ENCODE measurements around the gene CALN1.
A peak's percentile ranks its signal among the peaks of the same experiment; 100 is the strongest.

Gene CALN1

GRCh38 chr7:71761336-71761735 lies 650.8 kb downstream of the CALN1 start:
- DNase-seq = peak in 1 of 3 donors; percentile 34
- Histone ChIP-seq H3K27me3 (replicated peaks in 2 of 5; ENCODE audit: control insufficient read depth in 4 of 5, insufficient read depth in 5 of 5, low read length in 4 of 5) (no peaks in the 10 kb centered on the region), H3K9me3 (ENCODE audit: control extremely low read depth in 1 of 5, control insufficient read depth in 4 of 5, insufficient read depth in 2 of 5, low read depth in 1 of 5, low read length in 4 of 5) (peaks cover 4 to 46% (median 8%) of the 10 kb centered on the region in 5 experiments), H3K36me3 (ENCODE audit: control insufficient read depth in 4 of 4, insufficient read depth in 4 of 4, low read length in 3 of 4) (no peaks in the 10 kb centered on the region), H3K4me1 (ENCODE audit: control extremely low read depth in 1 of 4, control insufficient read depth in 4 of 4, insufficient read depth in 4 of 4, low read length in 3 of 4) (no peaks in the 10 kb centered on the region), H3K27ac (ENCODE audit: insufficient read depth in 1 of 2, low read depth in 1 of 2, low read length in 2 of 2, poor library complexity in 1 of 2, severe bottlenecking in 2 of 2) (no peak overlapping the region), H3K4me3 (ENCODE audit: control insufficient read depth in 1 of 7, extremely low read depth in 1 of 7, insufficient read depth in 4 of 7, low read depth in 2 of 7, low read length in 6 of 7) (no peak overlapping the region)
- POLR2A ChIA-PET = no interaction called here
- CTCF ChIA-PET = interaction anchor here (1.1 kb wide), 1 partner anchor 9 kb away, joined by 4 read pairs; no protein-coding TSS in a partner anchor

GRCh38 chr7:71754828-71755227 lies 657.3 kb downstream of the CALN1 start:
- no peak overlapping the region for H3K27ac ChIP-seq (ENCODE audit: insufficient read depth in 1 of 2, low read depth in 1 of 2, low read length in 2 of 2, poor library complexity in 1 of 2, severe bottlenecking in 2 of 2)
- H3K4me3 ChIP-seq (ENCODE audit: control insufficient read depth in 1 of 7, extremely low read depth in 1 of 7, insufficient read depth in 4 of 7, low read depth in 2 of 7, low read length in 6 of 7) = no peak overlapping the region
- POLR2A ChIA-PET = no interaction called here
- H3K9me3 ChIP-seq (ENCODE audit: control extremely low read depth in 1 of 5, control insufficient read depth in 4 of 5, insufficient read depth in 2 of 5, low read depth in 1 of 5, low read length in 4 of 5) = peaks cover 0 to 12% (median 7%) of the 10 kb centered on the region in 5 experiments
- 100% methylated on average over 3 of the region's 4 CpGs for WGBS (ENCODE audit: insufficient coverage)
- DNase-seq = no peak
- no peaks in the 10 kb centered on the region for H3K27me3 ChIP-seq (replicated peaks in 2 of 5; ENCODE audit: control insufficient read depth in 4 of 5, insufficient read depth in 5 of 5, low read length in 4 of 5)
- CTCF ChIA-PET = interaction anchor here (1.3 to 7.0 kb wide), 2 partner anchors 16 to 740 kb away, joined by 4 to 66 read pairs; no protein-coding TSS in a partner anchor
- H3K36me3 ChIP-seq (ENCODE audit: control insufficient read depth in 4 of 4, insufficient read depth in 4 of 4, low read length in 3 of 4) = no peaks in the 10 kb centered on the region
- H3K4me1 ChIP-seq (ENCODE audit: control extremely low read depth in 1 of 4, control insufficient read depth in 4 of 4, insufficient read depth in 4 of 4, low read length in 3 of 4) = peaks cover 0 to 11% (median 8%) of the 10 kb centered on the region in 4 experiments

DNA sequence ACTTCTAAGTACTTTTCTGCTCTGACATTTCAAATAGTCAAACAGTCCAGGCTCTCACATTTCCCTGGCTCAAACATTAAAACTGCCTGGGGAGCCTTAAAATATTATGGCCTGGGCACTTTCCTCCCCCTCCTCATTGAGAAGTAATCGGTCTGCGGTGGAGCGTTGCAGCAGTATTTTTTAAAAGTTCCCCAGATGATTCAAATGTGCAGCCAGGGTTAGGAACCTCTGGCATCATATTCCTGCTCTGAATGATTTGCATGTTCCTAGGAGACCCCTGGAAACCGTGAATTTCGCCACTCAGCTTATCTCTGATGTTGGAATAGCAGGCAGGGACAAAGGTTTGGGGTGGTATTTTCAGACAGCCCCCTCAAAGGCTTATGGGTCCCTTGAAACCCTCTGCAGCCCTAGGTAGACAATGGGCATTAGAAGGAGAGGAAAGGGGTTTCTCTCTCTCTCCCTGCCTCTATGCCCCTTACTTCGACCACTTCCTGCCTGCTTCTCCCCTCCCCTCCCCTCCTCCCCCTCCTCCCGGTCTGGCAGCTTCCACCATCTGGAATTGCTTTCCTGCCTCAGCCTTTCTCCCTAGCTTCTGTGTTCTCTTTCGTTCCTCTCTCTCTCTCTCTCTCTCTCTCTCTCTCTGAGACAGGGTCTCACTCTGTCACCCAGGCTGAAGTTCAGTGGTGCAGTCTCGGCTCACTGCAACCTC lies 658.0 kb downstream of the CALN1 start:
- DNase-seq = no peak
- H3K27me3 ChIP-seq (replicated peaks in 2 of 5; ENCODE audit: control insufficient read depth in 4 of 5, insufficient read depth in 5 of 5, low read length in 4 of 5) = no peaks in the 10 kb centered on the region
- peaks cover 0 to 13% (median 9%) of the 10 kb centered on the region in 4 experiments for H3K4me1 ChIP-seq (ENCODE audit: control extremely low read depth in 1 of 4, control insufficient read depth in 4 of 4, insufficient read depth in 4 of 4, low read length in 3 of 4)
- CTCF ChIA-PET = interaction anchor here (1.3 to 7.0 kb wide), 3 partner anchors 15 to 740 kb away, joined by 4 to 66 read pairs (median 4); no protein-coding TSS in a partner anchor
- no peak overlapping the region for H3K27ac ChIP-seq (ENCODE audit: insufficient read depth in 1 of 2, low read depth in 1 of 2, low read length in 2 of 2, poor library complexity in 1 of 2, severe bottlenecking in 2 of 2)
- peaks cover 0 to 13% (median 4%) of the 10 kb centered on the region in 5 experiments for H3K9me3 ChIP-seq (ENCODE audit: control extremely low read depth in 1 of 5, control insufficient read depth in 4 of 5, insufficient read depth in 2 of 5, low read depth in 1 of 5, low read length in 4 of 5)
- whole genome bisulfite sequencing (ENCODE audit: insufficient coverage) = 61% methylated on average over 9 of the region's 9 CpGs
- H3K36me3 ChIP-seq (ENCODE audit: control insufficient read depth in 4 of 4, insufficient read depth in 4 of 4, low read length in 3 of 4) = no peaks in the 10 kb centered on the region
- POLR2A ChIA-PET = no interaction called here
- H3K4me3 ChIP-seq (ENCODE audit: control insufficient read depth in 1 of 7, extremely low read depth in 1 of 7, insufficient read depth in 4 of 7, low read depth in 2 of 7, low read length in 6 of 7) = no peak overlapping the region

DNA sequence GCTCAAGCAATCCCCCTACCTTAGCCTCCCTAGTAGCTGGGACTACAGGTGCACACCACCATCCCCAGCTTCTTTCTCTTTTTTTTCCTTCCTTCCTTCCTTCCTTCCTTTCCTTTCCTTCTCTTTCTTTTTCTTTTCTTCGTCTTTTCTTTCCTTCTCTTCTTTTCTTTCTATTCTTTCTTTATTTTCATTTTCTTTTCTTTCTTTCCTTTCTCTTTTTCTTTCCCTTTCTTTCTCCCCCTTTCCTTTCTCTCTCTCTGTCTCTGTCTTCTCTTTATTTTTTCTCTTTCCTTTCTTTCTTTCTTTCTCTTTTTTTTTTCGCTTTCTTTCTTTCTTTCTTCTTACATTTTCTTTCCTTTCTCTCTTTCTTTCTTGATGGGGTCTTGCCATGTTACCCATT lies 658.9 kb downstream of the CALN1 start:
- no peak for DNase-seq
- H3K27me3 ChIP-seq (replicated peaks in 2 of 5; ENCODE audit: control insufficient read depth in 4 of 5, insufficient read depth in 5 of 5, low read length in 4 of 5) = no peaks in the 10 kb centered on the region
- peaks cover 3 to 17% (median 4%) of the 10 kb centered on the region in 5 experiments for H3K9me3 ChIP-seq (ENCODE audit: control extremely low read depth in 1 of 5, control insufficient read depth in 4 of 5, insufficient read depth in 2 of 5, low read depth in 1 of 5, low read length in 4 of 5)
- no peak overlapping the region for H3K4me3 ChIP-seq (ENCODE audit: control insufficient read depth in 1 of 7, extremely low read depth in 1 of 7, insufficient read depth in 4 of 7, low read depth in 2 of 7, low read length in 6 of 7)
- peaks cover 0 to 13% (median 9%) of the 10 kb centered on the region in 4 experiments for H3K4me1 ChIP-seq (ENCODE audit: control extremely low read depth in 1 of 4, control insufficient read depth in 4 of 4, insufficient read depth in 4 of 4, low read length in 3 of 4)
- ChIA-PET CTCF (interaction anchor here (0.8 to 7.0 kb wide), 3 partner anchors 21 to 741 kb away, joined by 4 to 66 read pairs (median 4); no protein-coding TSS in a partner anchor), POLR2A (no interaction called here)
- H3K27ac ChIP-seq (ENCODE audit: insufficient read depth in 1 of 2, low read depth in 1 of 2, low read length in 2 of 2, poor library complexity in 1 of 2, severe bottlenecking in 2 of 2) = no peak overlapping the region
- H3K36me3 ChIP-seq (ENCODE audit: control insufficient read depth in 4 of 4, insufficient read depth in 4 of 4, low read length in 3 of 4) = no peaks in the 10 kb centered on the region
- WGBS (ENCODE audit: insufficient coverage) = 100% methylated on average over 2 of the region's 2 CpGs

DNA sequence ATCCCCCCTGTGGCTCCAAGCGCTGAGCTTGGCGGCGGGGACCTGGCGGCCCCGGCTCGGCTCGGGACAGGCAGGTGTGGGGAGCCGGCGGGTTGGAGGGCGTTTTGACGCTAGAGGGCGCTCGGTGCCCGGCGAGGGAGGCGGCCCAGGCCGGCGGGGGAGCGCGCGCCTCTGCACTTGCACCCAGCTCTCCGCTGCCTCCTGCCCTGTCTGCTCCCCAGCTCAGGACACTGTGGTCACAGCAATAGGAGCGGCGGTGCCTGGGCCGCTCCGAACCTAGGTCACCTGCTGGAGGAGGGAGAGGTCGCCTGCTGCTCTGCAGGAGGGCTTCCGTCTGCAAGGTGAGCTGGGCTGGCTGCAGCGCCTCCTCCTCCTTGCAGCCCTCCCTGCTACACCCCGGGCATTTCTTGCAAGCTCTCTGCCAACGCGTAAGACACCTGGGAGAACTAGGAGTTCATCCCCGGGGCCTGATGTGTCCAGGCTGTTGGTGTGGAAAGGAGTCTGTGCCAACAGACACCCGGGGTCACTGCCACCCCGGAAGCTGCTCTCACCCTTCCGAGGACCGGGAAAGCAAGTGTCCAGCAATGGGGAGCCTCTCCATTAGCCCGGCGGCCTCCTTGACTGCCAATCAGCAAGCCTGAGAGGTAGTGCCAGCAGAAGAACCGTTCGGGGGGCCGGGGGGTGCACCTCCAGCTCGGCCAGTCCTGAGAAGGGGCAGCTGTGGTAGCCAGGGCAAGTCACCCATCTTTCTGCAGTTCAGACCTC lies 659.8 kb downstream of the CALN1 start:
- Histone ChIP-seq H3K4me3 (ENCODE audit: control insufficient read depth in 1 of 7, extremely low read depth in 1 of 7, insufficient read depth in 4 of 7, low read depth in 2 of 7, low read length in 6 of 7) (peak overlapping the region in 5 of 7 experiments; percentile 8 to 69 (median 36)), H3K27me3 (replicated peaks in 2 of 5; ENCODE audit: control insufficient read depth in 4 of 5, insufficient read depth in 5 of 5, low read length in 4 of 5) (no peaks in the 10 kb centered on the region), H3K9me3 (ENCODE audit: control extremely low read depth in 1 of 5, control insufficient read depth in 4 of 5, insufficient read depth in 2 of 5, low read depth in 1 of 5, low read length in 4 of 5) (peaks cover 3 to 15% (median 4%) of the 10 kb centered on the region in 5 experiments), H3K36me3 (ENCODE audit: control insufficient read depth in 4 of 4, insufficient read depth in 4 of 4, low read length in 3 of 4) (no peaks in the 10 kb centered on the region), H3K4me1 (ENCODE audit: control extremely low read depth in 1 of 4, control insufficient read depth in 4 of 4, insufficient read depth in 4 of 4, low read length in 3 of 4) (peaks cover 0 to 13% (median 9%) of the 10 kb centered on the region in 4 experiments), H3K27ac (ENCODE audit: insufficient read depth in 1 of 2, low read depth in 1 of 2, low read length in 2 of 2, poor library complexity in 1 of 2, severe bottlenecking in 2 of 2) (no peak overlapping the region)
- 17% methylated on average over 27 of the region's 43 CpGs for WGBS (ENCODE audit: insufficient coverage)
- POLR2A ChIA-PET = no interaction called here
- DNase-seq = peak; percentile 48 to 75 (median 71)
- CTCF ChIA-PET = interaction anchor here (0.8 to 7.0 kb wide), 23 partner anchors 9 to 886 kb away, joined by 3 to 66 read pairs (median 4); no protein-coding TSS in a partner anchor

DNA sequence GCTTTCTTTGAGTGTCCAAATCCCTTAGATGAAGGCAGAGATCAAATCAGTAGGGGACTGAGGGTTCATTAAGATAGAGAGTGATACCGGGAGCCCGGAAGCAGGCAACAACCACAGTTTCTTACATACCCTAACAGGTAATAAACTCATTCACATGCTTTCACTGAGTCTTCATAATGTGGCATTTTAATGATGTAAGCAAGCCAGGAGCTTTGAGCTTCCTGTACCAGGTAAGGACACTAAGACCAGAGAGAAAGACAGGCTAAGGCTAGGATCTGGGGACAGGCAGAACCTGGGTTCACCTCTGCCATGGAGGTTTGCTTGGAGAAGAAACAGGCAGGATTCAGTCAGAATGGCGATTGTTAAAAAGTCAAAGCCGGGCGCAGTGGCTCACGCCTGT lies 661.8 kb downstream of the CALN1 start:
- Histone ChIP-seq H3K4me1 (ENCODE audit: control extremely low read depth in 1 of 4, control insufficient read depth in 4 of 4, insufficient read depth in 4 of 4, low read length in 3 of 4) (peaks cover 0 to 13% (median 9%) of the 10 kb centered on the region in 4 experiments), H3K36me3 (ENCODE audit: control insufficient read depth in 4 of 4, insufficient read depth in 4 of 4, low read length in 3 of 4) (no peaks in the 10 kb centered on the region), H3K9me3 (ENCODE audit: control extremely low read depth in 1 of 5, control insufficient read depth in 4 of 5, insufficient read depth in 2 of 5, low read depth in 1 of 5, low read length in 4 of 5) (peaks cover 0 to 11% (median 3%) of the 10 kb centered on the region in 5 experiments), H3K4me3 (ENCODE audit: control insufficient read depth in 1 of 7, extremely low read depth in 1 of 7, insufficient read depth in 4 of 7, low read depth in 2 of 7, low read length in 6 of 7) (no peak overlapping the region), H3K27me3 (replicated peaks in 2 of 5; ENCODE audit: control insufficient read depth in 4 of 5, insufficient read depth in 5 of 5, low read length in 4 of 5) (no peaks in the 10 kb centered on the region), H3K27ac (ENCODE audit: insufficient read depth in 1 of 2, low read depth in 1 of 2, low read length in 2 of 2, poor library complexity in 1 of 2, severe bottlenecking in 2 of 2) (no peak overlapping the region)
- ChIA-PET POLR2A (no interaction called here), CTCF (interaction anchor here (0.8 to 7.0 kb wide), 4 partner anchors 14 to 885 kb away, joined by 3 to 66 read pairs (median 8); no protein-coding TSS in a partner anchor)
- no peak for DNase-seq
- no CpG with 5 or more reads among the region's 6 CpGs for WGBS (ENCODE audit: insufficient coverage)
